DOHH2 (cell line): ENCODE measurements around the gene ARHGEF1.

Experiments
- H3F3A ChIP-seq: fragments of 200-600 bp; sonication (generic), shearing (Covaris generic); 2 replicates; pipeline ENCODE4 v1.6.0; 2016; ENCODE audit warnings: antibody characterized with exemption, mild to moderate bottlenecking; ENCODE audit not compliant: control insufficient read depth, insufficient read depth
- H3K27ac ChIP-seq: fragments of 200-600 bp; sonication (generic); 2 replicates; pipeline ENCODE4 v1.5.1; 2014; ENCODE audit warnings: low read depth, mild to moderate bottlenecking, low read length, moderate library complexity
- H3K27me3 ChIP-seq: fragments of 200-600 bp; sonication (generic); 2 replicates; pipeline ENCODE4 v1.6.1; 2014; ENCODE audit warnings: mild to moderate bottlenecking, low read length, mixed read lengths; ENCODE audit not compliant: control insufficient read depth
- H3K36me3 ChIP-seq: fragments of 200-600 bp; sonication (generic); 2 replicates; pipeline ENCODE4 v1.6.1; 2014; ENCODE audit warnings: mild to moderate bottlenecking, low read length, moderate library complexity, mixed read lengths; ENCODE audit not compliant: control insufficient read depth
- H3K4me1 ChIP-seq: fragments of 200-600 bp; sonication (generic); 2 replicates; pipeline ENCODE4 v1.6.1; 2014; ENCODE audit warnings: mild to moderate bottlenecking, low read length, mixed read lengths; ENCODE audit not compliant: control insufficient read depth
- H3K4me2 ChIP-seq: fragments of 200-600 bp; sonication (generic); 2 replicates; pipeline ENCODE4 v1.6.0; 2014; ENCODE audit warnings: mild to moderate bottlenecking, low read length, moderate library complexity
- H3K4me3 ChIP-seq: fragments of 200-600 bp; sonication (generic); 2 replicates; pipeline ENCODE4 v1.5.1; 2014; ENCODE audit warnings: mild to moderate bottlenecking, low read length, mixed read lengths
- H3K79me2 ChIP-seq: fragments of 200-600 bp; sonication (generic); 2 replicates; pipeline ENCODE4 v1.6.1; 2014; ENCODE audit warnings: mild to moderate bottlenecking, low read length, mixed read lengths; ENCODE audit not compliant: control insufficient read depth
- H3K9me2 ChIP-seq: fragments of 200-600 bp; sonication (generic); replicated peaks from 2 replicates; pipeline ENCODE4 v1.6.1; 2014; ENCODE audit warnings: mild to moderate bottlenecking, low read length, mixed read lengths; ENCODE audit not compliant: control insufficient read depth
- H3K9me3 ChIP-seq: fragments of 200-600 bp; sonication (generic); 2 replicates; pipeline ENCODE4 v1.6.1; 2014; ENCODE audit warnings: antibody characterized with exemption, low read length, mixed read lengths; ENCODE audit not compliant: control insufficient read depth, insufficient read depth
- H4K20me1 ChIP-seq: fragments of 200-600 bp; sonication (generic); 2 replicates; pipeline ENCODE4 v1.6.0; 2014; ENCODE audit warnings: low read depth, mild to moderate bottlenecking, antibody characterized with exemption, low read length, moderate library complexity; ENCODE audit not compliant: control insufficient read depth, insufficient read depth
- CTCF ChIP-seq: fragments of 200-600 bp; sonication (generic); IDR thresholded peaks from one replicate; pipeline ENCODE4 v1.5.1; 2014; ENCODE audit warnings: antibody characterized with exemption, mild to moderate bottlenecking, low read depth, low read length; ENCODE audit not compliant: poor library complexity, severe bottlenecking
- EZH2phosphoT487 ChIP-seq: fragments of 200-600 bp; sonication (generic); IDR thresholded peaks from 2 replicates; pipeline ENCODE4 v1.6.1; 2017; ENCODE audit warnings: borderline replicate concordance, mild to moderate bottlenecking, antibody characterized with exemption, low read length, moderate library complexity, mixed read lengths

The ARHGEF1 gene

GRCh38 chr19:41850381-41850780 is 32.6 kb upstream of the ARHGEF1 start:
- TF ChIP-seq EZH2phosphoT487 (no peak), CTCF (no peak)
- Histone ChIP-seq H3K36me3 (no peaks in the 10 kb centered on the region), H3K27me3 (peaks cover 29% of the 10 kb centered on the region)

GRCh38 chr19:41851456-41851855 is 31.5 kb upstream of the ARHGEF1 start:
- Histone ChIP-seq H3K4me1 (no peaks in the 10 kb centered on the region), H3K9me2 (no peaks in the 10 kb centered on the region), H3K9me3 (no peaks in the 10 kb centered on the region), H3K27ac (no peak overlapping the region), H4K20me1 (no peaks in the 10 kb centered on the region), H3K27me3 (peaks cover 29% of the 10 kb centered on the region), H3K79me2 (no peaks in the 10 kb centered on the region), H3K4me2 (no peak overlapping the region), H3F3A (no peaks in the 10 kb centered on the region), H3K36me3 (no peaks in the 10 kb centered on the region), H3K4me3 (no peak overlapping the region)
- TF ChIP-seq EZH2phosphoT487 (no peak), CTCF (no peak)

More at GRCh38 chr19:41850381-41850780, 32.6 kb upstream of the ARHGEF1 start:
- no peaks in the 10 kb centered on the region for H3K4me1 ChIP-seq
- H3K4me3 ChIP-seq = no peak overlapping the region
- H4K20me1 ChIP-seq = no peaks in the 10 kb centered on the region
- H3K4me2 ChIP-seq = no peak overlapping the region
- no peaks in the 10 kb centered on the region for H3K79me2 ChIP-seq
- H3K9me3 ChIP-seq = no peaks in the 10 kb centered on the region
- no peaks in the 10 kb centered on the region for H3K9me2 ChIP-seq
- H3F3A ChIP-seq = no peaks in the 10 kb centered on the region
- H3K27ac ChIP-seq = no peak overlapping the region

GRCh38 chr19:41853344-41853743 is 29.6 kb upstream of the ARHGEF1 start:
- Histone ChIP-seq H3K4me1 (peaks cover 13% of the 10 kb centered on the region), H3K4me3 (no peak overlapping the region), H3K79me2 (no peaks in the 10 kb centered on the region), H3K9me2 (no peaks in the 10 kb centered on the region), H3K27ac (no peak overlapping the region), H3K9me3 (no peaks in the 10 kb centered on the region), H3K27me3 (peaks cover 28% of the 10 kb centered on the region), H4K20me1 (no peaks in the 10 kb centered on the region), H3K4me2 (no peak overlapping the region), H3K36me3 (no peaks in the 10 kb centered on the region), H3F3A (no peaks in the 10 kb centered on the region)
- TF ChIP-seq CTCF = no peak
- TF ChIP-seq EZH2phosphoT487 = no peak
